ENCODE results near the gene SWAP70. TPM values are rescaled to one million over a fixed set of nuclear protein-coding genes. Genes with fewer than 3 reads are reported as not detected.

Gene SWAP70
- total and polyA plus RNA-seq, 9 of the 15 experiments (the other 6 are each of a cell fraction or from before 2014, with no cell fraction given), result 1.7 to 4.9 (median 3.9) TPM

- TF ChIP-seq MGA (IDR thresholded peaks at IDR 0.05), result no peak
- no peak for TF ChIP-seq MIER1 (IDR thresholded peaks at IDR 0.05; ENCODE audit: low read depth)
- TF ChIP-seq ZBTB2 (IDR thresholded peaks at IDR 0.05), result no peak
- no peak for TF ChIP-seq ELK3 (CRISPR knock-in tag; IDR thresholded peaks at IDR 0.05)
- no peak for TF ChIP-seq KLF13 (tag; IDR thresholded peaks at IDR 0.05; ENCODE audit: borderline replicate concordance, low read depth)
- TF ChIP-seq GTF3C2 (IDR thresholded peaks at IDR 0.05; ENCODE audit: borderline replicate concordance, extremely low read depth, insufficient read length), result no peak
- TF ChIP-seq ZNF133 (CRISPR knock-in tag; IDR thresholded peaks at IDR 0.05), result no peak
Measured at GRCh38 chr11:9692691-9693090, 28.8 kb downstream of the SWAP70 start (continued).

Data from K562 (cell line).